HG03354 (cell line): ENCODE measurements around the gene NOD2.

Source experiments
- ATAC-seq: cut with Tn5 transposase; IDR thresholded peaks from one replicate; pipeline ENCODE4 v1.9.1; 2021; ENCODE audit warnings: mild to moderate bottlenecking; ENCODE audit not compliant: unreplicated experiment, poor library complexity, severe bottlenecking

Gene NOD2

DNA sequence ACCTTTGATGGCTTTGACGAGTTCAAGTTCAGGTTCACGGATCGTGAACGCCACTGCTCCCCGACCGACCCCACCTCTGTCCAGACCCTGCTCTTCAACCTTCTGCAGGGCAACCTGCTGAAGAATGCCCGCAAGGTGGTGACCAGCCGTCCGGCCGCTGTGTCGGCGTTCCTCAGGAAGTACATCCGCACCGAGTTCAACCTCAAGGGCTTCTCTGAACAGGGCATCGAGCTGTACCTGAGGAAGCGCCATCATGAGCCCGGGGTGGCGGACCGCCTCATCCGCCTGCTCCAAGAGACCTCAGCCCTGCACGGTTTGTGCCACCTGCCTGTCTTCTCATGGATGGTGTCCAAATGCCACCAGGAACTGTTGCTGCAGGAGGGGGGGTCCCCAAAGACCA, 17.6 kb downstream of the NOD2 start:
- ATAC-seq: no peak

DNA sequence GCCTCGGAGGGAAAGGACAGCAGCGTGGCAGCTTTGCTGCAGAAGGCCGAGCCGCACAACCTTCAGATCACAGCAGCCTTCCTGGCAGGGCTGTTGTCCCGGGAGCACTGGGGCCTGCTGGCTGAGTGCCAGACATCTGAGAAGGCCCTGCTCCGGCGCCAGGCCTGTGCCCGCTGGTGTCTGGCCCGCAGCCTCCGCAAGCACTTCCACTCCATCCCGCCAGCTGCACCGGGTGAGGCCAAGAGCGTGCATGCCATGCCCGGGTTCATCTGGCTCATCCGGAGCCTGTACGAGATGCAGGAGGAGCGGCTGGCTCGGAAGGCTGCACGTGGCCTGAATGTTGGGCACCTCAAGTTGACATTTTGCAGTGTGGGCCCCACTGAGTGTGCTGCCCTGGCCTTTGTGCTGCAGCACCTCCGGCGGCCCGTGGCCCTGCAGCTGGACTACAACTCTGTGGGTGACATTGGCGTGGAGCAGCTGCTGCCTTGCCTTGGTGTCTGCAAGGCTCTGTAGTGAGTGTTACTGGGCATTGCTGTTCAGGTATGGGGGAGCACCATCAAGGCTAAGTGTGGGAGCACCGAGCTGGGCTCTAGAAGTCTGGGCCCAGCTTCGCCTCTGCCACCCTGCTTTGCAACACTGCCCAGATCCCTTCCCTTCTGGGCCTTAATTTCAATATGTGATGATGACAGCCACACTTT, 18.6 kb downstream of the NOD2 start:
- ATAC-seq: no peak

- ATAC-seq: no peak
Measured at GRCh38 chr16:50712560-50712898, 19.1 kb downstream of the NOD2 start.

DNA sequence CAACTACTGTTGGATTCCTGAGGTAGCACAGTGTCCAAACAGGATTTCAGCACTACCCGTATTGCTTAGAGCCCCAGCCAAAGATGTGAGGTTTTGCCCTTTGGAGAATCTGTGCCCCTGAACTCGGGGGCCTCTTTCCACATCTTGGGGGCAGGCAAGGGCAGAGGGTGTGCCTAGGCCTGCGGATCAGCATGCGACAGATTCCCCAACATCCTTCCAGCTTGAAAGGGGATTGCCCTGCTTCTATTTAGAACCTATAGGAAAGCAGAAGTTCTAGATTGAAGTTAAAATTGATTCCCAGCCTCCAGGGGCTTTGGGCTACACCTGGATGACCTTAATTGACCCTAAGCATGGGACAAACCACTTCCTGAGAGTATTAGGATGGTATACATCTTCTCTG, 19.6 kb downstream of the NOD2 start:
- ATAC-seq: no peak

DNA sequence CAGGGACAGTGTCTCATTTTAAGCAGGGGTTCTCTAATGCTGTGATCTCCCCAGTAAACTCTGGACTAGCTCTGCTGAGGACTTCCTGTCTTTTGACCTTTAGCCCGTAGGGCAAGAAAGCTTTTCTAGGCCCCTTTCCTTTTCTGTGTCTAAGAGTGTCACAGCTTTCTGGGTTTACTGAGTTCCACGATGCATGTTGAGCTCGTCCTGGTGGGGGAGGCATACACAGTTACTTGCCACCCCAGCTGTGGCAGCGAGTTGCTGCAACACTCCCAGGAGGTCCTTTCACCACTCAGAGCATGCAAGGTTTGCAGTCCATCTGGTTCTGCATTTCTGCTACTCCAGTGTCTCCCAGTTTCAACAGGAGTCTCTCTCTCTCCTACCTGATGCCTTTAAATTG, 23.7 kb downstream of the NOD2 start:
- ATAC-seq: no peak

DNA sequence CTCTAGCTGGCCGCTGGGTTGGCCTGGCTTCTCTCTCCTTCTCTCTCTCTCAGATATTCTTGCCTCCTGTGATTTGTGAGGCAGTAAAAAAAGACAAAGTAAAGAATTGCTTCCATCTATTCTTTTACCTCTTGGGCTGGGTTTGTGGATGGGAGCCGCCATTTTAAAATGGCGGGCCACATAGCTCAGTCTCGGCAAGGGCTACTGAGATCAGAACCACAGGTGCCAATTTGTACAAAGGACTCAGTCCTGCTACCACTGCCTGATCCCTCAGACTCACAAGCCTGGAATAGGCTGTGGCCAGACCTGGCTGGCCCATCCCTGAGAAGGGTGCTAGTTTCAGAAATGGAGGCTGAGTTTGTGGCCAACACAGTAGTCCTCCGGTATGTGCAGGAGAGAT, 24.1 kb downstream of the NOD2 start:
- ATAC-seq: no peak

GRCh38 chr16:50718061-50718760, 24.8 kb downstream of the NOD2 start:
- ATAC-seq: no peak

DNA sequence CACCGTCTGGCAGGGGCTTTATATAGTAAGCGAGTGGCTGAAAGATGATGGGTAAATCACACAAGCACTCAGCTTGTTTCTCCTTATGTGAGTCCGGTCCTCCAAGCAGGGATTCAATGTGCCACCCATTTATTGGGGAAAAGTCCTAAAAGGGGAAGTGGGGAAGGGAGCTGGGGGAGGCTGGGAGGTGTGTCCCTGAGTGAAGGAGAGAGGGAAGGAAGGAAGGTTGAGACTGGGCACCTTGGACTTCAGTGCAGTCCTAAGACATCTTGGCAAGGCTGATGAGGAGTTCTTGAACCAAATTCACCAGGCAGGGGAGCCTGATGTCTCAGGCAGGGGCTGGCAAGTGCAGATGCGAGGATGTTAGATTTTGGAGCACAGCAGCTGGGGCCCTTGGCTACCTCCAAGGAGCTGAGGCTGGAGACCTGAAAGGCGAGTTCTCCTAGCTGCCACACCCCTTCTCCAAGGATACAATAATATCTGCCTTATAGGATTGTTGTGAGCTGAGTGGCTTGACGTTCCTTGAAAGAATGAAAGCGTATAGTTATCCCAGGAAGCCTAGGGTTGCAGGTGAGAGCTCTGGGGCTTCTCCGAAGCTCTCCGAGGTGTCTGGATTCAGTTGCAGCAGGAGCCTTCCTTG, 25.5 kb downstream of the NOD2 start:
- ATAC-seq: no peak

- no peak for ATAC-seq
Measured at GRCh38 chr16:50719401-50720337, 26.3 kb downstream of the NOD2 start.

- no peak for ATAC-seq
Measured at GRCh38 chr16:50721549-50722404, 28.4 kb downstream of the NOD2 start.

DNA sequence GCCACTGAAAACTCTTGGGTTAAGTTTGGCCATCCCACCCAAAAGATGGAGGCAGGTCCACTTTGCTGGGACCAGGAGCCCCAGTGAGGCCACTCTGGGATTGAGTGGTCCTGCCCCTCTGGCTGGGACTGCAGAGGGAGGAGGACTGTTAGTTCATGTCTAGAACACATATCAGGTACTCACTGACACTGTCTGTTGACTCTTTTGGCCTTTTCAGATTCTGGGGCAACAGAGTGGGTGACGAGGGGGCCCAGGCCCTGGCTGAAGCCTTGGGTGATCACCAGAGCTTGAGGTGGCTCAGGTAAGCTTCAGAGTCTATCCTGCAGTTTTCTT, 29.0 kb downstream of the NOD2 start:
- ATAC-seq: no peak

DNA sequence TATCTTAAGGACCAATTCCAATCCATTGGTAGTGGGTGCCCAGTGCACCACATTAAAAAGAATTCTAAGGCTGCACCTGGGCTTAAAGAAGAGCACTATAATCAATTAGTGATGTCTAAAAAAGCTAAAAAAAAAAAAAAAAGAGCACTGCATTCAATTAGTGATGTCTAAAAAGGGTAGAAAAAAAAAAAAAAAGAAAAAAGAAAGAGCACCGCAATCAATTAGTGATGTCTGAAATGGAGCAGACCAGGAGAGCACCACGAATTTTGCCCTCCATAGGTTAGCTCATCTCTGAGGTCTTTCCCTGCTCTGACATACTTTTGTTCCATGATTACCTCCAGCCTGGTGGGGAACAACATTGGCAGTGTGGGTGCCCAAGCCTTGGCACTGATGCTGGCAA, 29.6 kb downstream of the NOD2 start:
- no peak for ATAC-seq

DNA sequence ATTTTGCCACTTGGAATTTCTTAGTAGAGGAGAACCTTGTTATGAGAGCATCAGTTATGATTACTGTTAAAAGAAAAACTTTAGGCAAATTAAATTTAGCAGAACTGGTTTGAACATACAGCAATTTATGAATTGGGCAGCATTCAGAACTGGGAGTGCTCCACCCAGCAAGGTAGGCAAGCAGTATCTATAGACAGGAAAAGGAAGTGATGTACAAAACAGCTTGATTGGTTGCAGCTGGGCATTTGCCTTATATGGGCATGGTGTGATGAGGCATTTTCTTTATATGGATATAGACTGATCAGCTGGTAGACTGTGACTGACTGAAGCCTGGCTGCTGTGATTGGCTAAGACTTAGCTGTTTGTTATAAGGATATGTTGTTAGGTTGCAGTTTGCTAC, 30.9 kb downstream of the NOD2 start:
- ATAC-seq: no peak

GRCh38 chr16:50731130-50731988, 38.0 kb downstream of the NOD2 start:
- ATAC-seq: no peak

DNA sequence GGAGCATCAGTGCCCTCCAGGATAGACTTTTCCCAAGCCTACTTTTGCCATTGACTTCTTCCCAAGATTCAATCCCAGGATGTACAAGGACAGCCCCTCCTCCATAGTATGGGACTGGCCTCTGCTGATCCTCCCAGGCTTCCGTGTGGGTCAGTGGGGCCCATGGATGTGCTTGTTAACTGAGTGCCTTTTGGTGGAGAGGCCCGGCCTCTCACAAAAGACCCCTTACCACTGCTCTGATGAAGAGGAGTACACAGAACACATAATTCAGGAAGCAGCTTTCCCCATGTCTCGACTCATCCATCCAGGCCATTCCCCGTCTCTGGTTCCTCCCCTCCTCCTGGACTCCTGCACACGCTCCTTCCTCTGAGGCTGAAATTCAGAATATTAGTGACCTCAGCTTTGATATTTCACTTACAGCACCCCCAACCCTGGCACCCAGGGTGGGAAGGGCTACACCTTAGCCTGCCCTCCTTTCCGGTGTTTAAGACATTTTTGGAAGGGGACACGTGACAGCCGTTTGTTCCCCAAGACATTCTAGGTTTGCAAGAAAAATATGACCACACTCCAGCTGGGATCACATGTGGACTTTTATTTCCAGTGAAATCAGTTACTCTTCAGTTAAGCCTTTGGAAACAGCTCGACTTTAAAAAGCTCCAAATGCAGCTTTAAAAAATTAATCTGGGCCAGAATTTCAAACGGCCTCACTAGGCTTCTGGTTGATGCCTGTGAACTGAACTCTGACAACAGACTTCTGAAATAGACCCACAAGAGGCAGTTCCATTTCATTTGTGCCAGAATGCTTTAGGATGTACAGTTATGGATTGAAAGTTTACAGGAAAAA, 38.8 kb downstream of the NOD2 start:
- no peak for ATAC-seq

DNA sequence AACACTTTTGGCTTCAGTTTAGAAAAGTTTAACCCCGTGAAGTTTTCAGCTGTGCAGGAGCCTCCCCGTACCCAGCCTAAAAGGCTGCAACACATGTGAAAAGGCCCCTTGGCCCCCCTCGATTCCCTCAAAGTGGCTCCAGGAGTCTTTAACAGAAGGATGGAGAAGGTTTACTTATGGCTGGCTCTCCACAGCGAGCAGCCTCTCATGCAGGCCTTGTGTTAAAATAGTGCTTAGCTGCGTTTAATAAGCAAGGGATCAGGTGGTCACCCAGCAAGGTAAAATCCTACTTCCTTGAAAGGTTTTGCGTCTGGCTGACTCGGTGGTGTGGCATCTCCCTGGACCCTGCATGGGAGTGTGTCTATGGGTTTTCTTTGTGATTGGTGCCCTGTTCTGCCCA, 40.1 kb downstream of the NOD2 start:
- no peak for ATAC-seq

- no peak for ATAC-seq
Measured at GRCh38 chr16:50735629-50736122, 42.3 kb downstream of the NOD2 start.

- no peak for ATAC-seq
Measured at GRCh38 chr16:50736448-50736847, 43.0 kb downstream of the NOD2 start.
